GM19372 (cell line): ENCODE measurements around the gene ZNF785.
"Not testable (repeated sequence)": the region's sequence is repeated elsewhere in the genome, so short reads cannot be mapped to it uniquely, and the experiment has no call there.

Experiments used
- ATAC-seq: cut with Tn5 transposase; IDR thresholded peaks from one replicate; pipeline ENCODE4 v1.9.1; 2021; ENCODE audit warnings: mild to moderate bottlenecking, low read depth, moderate library complexity; ENCODE audit not compliant: unreplicated experiment

The ZNF785 gene

DNA sequence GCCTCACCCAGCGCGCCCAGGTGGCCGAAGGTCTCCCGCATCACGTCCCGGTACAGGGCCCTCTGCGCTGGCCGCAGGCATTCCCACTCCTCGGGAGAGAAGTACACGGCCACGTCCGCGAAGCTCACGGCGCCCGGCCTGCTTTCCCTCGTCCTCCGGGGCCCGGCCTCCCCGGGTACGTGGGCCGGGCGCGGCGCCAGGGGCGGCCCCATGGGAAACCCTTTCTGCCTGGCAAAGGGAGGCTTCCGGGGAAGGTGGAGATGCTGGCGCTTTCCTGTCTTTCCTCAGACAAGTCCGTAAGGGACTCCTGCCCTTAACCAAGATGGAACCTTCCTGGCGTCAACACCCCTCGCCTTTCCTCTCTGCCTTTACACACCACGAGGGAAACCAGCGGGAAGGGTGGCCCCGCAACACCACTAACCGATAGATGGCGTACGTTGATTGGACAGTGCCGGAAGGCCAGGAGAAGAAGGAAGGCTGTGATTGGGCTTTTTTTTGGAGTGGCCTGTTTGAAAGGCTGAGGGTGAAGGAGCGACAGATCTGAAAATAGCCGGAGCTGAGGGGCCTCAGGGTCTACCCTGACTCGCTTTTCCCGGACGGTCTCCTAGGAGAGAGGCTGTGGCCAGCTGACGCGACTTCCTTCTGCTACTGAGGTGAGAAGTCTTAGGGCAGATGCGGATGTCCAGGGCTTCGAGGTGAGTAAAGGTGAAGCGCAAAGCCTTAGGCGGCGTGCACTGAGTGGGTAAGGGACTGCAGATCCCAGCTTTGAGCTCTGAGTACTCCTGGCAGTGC is at the start of gene ZNF785:
Gene ZNF785 (minus strand): TSS at position 298 of the 792 bp plus-strand sequence. CDS start 86 bp downstream, at position 212.
- peak; percentile 94 for ATAC-seq

- ATAC-seq = no peak
Measured at GRCh38 chr16:30633526-30633925, 48.0 kb upstream of the ZNF785 start.

DNA sequence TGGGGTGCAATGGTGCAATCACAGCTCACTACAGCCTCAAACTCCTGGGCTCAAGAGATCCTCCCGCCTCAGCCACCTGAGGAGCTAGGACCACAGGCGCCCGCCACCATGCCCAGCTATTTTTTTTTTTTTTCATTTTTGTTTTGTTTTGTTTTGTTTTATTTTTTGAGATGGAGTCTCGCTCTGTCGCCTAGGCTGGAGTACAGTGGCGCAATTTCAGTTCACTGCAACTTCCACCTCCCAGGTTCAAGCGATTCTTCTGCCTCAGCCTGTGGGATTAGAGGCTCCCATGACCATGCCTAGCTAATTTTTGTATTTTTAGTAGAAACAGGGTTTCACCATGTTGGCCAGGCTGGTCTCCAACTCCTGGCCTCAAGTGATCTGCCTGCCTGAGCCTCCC is 47.0 kb upstream of the ZNF785 start:
- not testable (repeated sequence) for ATAC-seq

DNA sequence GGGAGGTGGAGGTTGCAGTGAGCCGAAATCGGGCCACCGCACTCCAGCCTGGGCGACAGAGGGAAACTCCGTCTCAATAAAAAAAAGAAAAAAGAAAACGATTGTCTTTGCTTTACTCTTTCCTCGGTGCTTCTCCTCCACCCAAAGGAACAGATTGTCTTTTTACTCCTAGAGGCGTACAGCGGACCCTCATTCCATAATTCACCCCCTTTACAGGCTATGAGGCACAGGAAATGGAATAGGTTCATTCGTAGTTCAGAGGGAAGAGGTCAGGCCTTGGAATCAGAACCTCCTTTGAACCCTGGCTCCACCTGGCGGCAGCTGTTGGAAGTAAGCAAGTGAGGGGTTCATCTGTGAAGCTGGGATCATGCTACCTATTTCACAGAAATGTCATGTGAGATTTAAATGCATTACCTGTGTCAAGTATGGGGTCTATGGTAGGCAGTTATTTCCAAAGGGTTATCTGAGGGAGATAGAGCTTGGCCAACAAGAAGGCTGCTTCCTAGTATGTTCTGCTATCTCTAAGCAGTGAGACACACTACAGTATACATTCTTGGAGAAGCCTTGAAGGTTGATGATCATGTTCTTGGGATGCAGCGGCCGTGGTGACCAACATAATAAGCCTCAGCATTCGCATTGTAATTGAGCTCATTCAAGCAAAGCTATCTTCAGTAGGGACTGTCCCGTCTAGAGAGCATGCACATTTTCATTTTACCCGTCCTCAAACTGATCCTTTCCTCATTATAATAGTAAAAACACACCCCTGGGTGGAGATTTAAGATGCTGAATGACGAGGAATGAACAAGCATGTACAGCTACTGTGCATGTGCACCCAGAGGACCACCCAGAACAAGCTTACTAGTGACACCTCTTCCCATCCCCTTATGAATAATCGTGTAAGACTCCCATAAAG is 43.4 kb upstream of the ZNF785 start:
- no peak for ATAC-seq

GRCh38 chr16:30626236-30626635 is 40.7 kb upstream of the ZNF785 start:
- ATAC-seq = no peak

DNA sequence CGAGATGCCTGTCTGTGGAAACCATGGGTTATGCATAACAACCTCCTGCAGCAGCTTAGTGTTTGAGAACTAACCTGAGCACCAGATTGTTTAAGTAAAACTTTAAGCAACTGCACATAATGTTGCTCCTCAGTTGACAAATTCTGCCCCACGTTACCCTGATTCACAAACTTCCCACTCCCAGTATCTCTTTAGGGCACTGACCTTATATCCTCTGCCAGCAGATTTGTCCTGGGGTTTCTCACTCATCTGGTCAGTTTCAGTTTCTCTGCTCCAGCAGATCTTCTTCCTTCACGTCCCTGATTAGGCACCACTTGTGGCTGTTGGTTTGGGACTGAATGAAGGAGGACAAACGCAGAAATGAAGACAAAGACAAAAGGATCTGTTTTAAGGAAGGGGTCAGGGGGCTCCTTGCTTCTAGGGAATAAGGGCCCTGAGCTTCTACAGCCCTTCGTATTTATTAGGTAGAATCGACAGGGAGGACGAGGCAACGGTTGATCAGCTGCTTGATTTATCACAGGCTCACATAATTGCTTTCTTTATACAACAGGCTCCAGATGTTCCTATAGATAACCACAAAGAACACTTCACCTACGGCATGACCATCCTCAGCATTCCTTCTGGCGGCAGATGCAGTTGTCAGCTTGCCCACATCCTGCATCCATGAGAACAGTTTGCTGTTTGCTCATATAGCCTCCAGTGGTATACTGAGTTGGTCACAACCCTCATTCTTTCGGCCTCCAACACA is 38.2 kb upstream of the ZNF785 start:
- ATAC-seq = no peak

- ATAC-seq = no peak
Measured at GRCh38 chr16:30622455-30623032, 37.0 kb upstream of the ZNF785 start.

DNA sequence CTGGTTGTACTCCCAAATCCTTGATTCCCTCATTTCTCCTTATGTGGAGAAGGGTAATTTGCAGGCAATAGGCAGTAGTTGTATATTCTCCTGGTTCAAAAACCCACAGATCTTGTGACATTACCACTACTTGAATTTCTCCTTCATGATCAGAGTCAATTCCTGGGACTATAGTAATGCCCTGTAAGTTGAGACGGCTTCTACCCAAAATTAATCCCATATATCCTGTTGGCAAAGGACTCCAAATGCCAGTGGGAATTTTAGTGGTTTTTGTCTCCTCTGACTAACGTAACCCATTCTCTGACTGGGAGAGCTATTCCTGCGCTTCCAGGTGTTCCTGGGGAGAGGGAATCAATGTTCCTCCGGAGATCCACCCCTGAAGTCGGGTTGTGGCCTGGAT is 36.3 kb upstream of the ZNF785 start:
- no peak for ATAC-seq

- no peak for ATAC-seq
Measured at GRCh38 chr16:30620169-30620568, 34.7 kb upstream of the ZNF785 start.

DNA sequence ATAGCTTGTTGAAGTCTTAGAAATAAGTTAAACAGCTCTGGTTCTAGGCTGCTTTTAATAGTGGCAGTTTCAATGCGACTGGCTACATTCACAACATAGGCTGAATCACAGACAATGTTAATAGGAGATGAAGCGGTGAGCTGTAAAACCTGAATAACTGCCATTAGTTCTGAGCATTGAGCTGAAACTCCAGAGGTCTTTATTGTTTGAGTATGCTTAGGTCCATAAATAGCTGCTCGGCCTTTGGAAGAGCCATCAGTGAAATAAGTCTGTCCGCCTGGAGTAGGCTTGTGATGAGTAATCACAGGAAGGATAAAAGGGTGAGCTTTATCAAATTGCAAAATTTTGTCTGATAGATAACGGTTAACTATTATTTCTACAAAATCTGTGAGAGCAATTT is 34.1 kb upstream of the ZNF785 start:
- ATAC-seq = no peak

DNA sequence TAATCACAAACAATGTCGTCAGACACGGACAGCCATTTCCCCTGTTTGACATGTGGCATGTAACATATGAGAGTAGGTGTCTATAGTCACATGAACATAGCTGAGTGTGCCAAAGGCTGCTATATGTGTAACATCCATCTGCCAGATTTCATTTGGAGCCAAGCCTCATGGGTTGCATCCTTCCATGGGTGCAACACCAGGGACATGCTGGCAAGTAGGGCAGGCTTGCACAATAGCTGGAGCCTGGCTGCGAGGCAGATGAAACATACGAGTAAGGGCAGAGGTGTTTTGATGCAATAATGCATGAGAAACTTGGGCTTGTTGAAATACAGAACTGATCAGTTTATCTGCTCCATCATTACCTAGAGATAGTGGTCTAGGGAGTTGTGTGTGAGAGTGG is 33.7 kb upstream of the ZNF785 start:
- no peak for ATAC-seq

GRCh38 chr16:30615358-30616091 is 30.0 kb upstream of the ZNF785 start:
- no peak for ATAC-seq

GRCh38 chr16:30609926-30610839 is 24.7 kb upstream of the ZNF785 start, which contains the start of gene ZNF689:
Gene ZNF689, minus strand, starts transcription at chr16:30610389. Its CDS starts 348 bp downstream, at chr16:30610041.
- peak; percentile 89 for ATAC-seq

DNA sequence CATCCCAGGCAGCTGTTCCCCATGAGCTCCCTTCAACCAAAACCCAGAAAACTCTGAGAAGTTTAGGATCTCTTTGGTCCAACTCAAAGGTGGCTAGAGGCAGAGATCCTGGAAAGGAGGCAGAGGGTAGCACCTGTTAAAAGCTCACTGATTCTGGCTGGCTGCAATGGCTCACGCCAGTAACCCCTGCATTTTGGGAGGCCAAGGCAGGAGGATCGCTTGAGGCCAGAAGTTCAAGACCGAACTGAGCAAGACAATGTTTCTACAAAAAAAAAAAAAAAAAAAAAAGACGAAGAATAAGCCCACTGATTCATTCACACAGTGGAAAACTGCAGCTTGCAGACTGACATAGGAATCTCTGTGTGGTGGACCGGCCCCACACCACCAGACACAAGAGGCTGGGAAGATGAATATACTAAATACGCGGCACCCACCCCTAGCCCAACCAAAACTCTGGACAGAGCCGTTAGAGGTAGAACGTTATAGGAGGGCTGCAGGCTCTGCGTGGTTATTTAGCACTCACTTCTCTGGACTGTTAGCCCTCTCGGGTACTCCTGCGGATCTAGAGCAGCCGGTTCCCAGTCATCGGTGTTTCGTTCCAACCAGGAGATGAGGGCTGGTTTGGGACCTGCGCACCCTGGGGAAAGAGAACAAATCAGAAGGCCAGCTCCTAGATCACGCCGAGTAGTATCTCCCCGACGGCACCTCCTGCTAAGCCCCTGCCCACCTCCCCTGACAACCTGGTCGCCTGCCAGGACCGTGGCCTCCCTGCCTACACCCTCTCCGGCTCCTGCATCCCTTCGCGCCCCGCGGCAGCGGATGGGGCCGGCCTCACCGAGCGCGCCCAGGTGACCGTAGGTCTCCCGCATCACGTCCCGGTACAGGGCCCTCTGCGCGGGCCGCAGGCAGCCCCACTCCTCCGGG is 23.8 kb upstream of the ZNF785 start:
- ATAC-seq = peak; percentile 27

DNA sequence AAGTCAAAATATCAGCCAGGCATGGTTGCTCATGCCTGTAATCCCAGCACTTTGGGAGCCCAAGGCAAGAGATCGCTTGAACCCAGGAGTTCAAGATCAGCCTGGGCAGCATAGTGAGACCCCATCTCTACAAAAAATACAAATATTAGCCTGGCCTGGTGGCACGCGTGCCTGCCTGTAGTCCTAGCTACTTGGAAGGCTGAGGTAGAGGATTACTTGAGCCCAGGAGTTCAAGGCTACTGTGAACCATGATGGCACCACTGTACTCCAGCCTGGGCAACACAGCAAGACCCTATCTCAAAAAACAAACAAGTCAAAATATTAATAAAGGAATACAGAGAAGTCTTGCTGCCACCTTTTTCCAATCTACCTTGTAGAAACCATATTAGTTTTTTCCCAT is 20.5 kb upstream of the ZNF785 start:
- no peak for ATAC-seq

GRCh38 chr16:30605158-30605557 is 19.7 kb upstream of the ZNF785 start:
- no peak for ATAC-seq

GRCh38 chr16:30604316-30604947 is 18.9 kb upstream of the ZNF785 start:
- ATAC-seq = no peak
